GM12878 (cell line): ENCODE data around the gene DLD. TPM values are rescaled to one million over a fixed set of nuclear protein-coding genes. Genes with fewer than 3 reads are reported as not detected.

Experiments
- ATAC-seq: fragments of 200-7000 bp; cut with Tn5 transposase; 3 replicates; pipeline ENCODE4 v1.9.1; 2020; ENCODE audit warnings: mild to moderate bottlenecking, moderate library complexity
- BruUV-seq: library from RNA; stranded (reverse); fragments of 400-500 nt; replicated peaks from 2 replicates; lab custom pipeline; 2021; lab: Mats Ljungman, UMichigan
- CTCF ChIA-PET: fragments of 300-600 bp; sonication (Branson Sonifier 250); formaldehyde crosslinking; extraction: SDS; loops from one replicate; lab custom pipeline; 2021; ENCODE audit warnings: inconsistent platforms; lab: Yijun Ruan, JAX
- POLR2A ChIA-PET: fragments of 350-600 bp; formaldehyde crosslinking; extraction: SDS; loops from one replicate; lab custom pipeline; 2021; ENCODE audit warnings: inconsistent platforms; lab: Charles Lee
- RAD21 ChIA-PET: fragments of 300-600 bp; sonication (Branson Sonifier 250); formaldehyde crosslinking; loops from one replicate; lab custom pipeline; 2023; ENCODE audit warnings: antibody characterized with exemption; ENCODE audit not compliant: unreplicated experiment; lab: Charles Lee
- SMC1A ChIA-PET: fragments of 300-600 bp; sonication (Branson Sonifier 250); formaldehyde crosslinking; loops from one replicate; lab custom pipeline; 2023; ENCODE audit not compliant: unreplicated experiment, uncharacterized antibody; lab: Charles Lee
- DNase-seq: peaks from one replicate; pipeline ENCODE4 v3.0.0-alpha.2; 2011; ENCODE audit warnings: low read depth, low spot score
- FAIRE-seq: peaks from 3 replicates; lab custom pipeline; 2011; peaks lifted over from hg19 to GRCh38; lab: Jason Lieb, UNC
- H2AFZ ChIP-seq: 2 replicates; pipeline ENCODE4 v1.6.0; 2011; ENCODE audit warnings: low read depth, low read length, control low read depth; ENCODE audit not compliant: control insufficient read depth
- H3K27ac ChIP-seq: 2 replicates; pipeline ENCODE4 v1.5.1; 2011; ENCODE audit warnings: control low read depth; ENCODE audit not compliant: control insufficient read depth, insufficient read depth
- H3K27me3 ChIP-seq, 2 experiments: replicated peaks in 1 of 2; 2 replicates each; pipeline versions ENCODE4 v1.6.0 to v1.6.1; 2011; ENCODE audit warnings: low read length in 1 of 2; ENCODE audit not compliant: control insufficient read depth in 2 of 2, insufficient read depth in 2 of 2
- H3K36me3 ChIP-seq, 2 experiments: 2 replicates each; pipeline ENCODE4 v1.5.1; 2011; ENCODE audit warnings: low read length in 1 of 2; ENCODE audit not compliant: control insufficient read depth in 2 of 2, insufficient read depth in 2 of 2
- H3K4me1 ChIP-seq: 2 replicates; pipeline ENCODE4 v1.6.1; 2011; ENCODE audit warnings: mild to moderate bottlenecking, low read length, moderate library complexity, mixed read lengths; ENCODE audit not compliant: control insufficient read depth, insufficient read depth
- H3K4me2 ChIP-seq: 2 replicates; pipeline ENCODE4 v1.6.0; 2011; ENCODE audit warnings: control low read depth; ENCODE audit not compliant: control insufficient read depth, insufficient read depth
- H3K4me3 ChIP-seq: fragments of 200-600 bp; sonication (generic); 2 replicates; pipeline ENCODE4 v1.5.1; 2016
- H3K79me2 ChIP-seq: 2 replicates; pipeline ENCODE4 v1.6.0; 2011; ENCODE audit warnings: low read length; ENCODE audit not compliant: control insufficient read depth, insufficient read depth
- H3K9ac ChIP-seq: 2 replicates; pipeline ENCODE4 v1.8.0; 2011; ENCODE audit warnings: low read length, control low read depth, mixed read lengths; ENCODE audit not compliant: control insufficient read depth, insufficient read depth
- H3K9me3 ChIP-seq: replicated peaks from 3 replicates; pipeline ENCODE4 v1.5.1; 2011; ENCODE audit warnings: mild to moderate bottlenecking, low read length; ENCODE audit not compliant: control insufficient read depth, insufficient read depth
- H4K20me1 ChIP-seq: 2 replicates; pipeline ENCODE4 v1.6.0; 2011; ENCODE audit not compliant: control insufficient read depth, insufficient read depth
- CREM ChIP-seq: IDR thresholded peaks from 2 replicates; pipeline ENCODE4 v1.6.1; 2014; ENCODE audit warnings: antibody characterized with exemption, low read depth
- DPF2 ChIP-seq: fragments of 450-650 bp; IDR thresholded peaks from 2 replicates; pipeline ENCODE4 v1.6.1; 2017; ENCODE audit warnings: mild to moderate bottlenecking
- JUND ChIP-seq: IDR thresholded peaks from 2 replicates; pipeline ENCODE4 v1.6.1; 2012; ENCODE audit warnings: low read depth, mild to moderate bottlenecking, low read length, improper control_type of control experiment, moderate library complexity
- NFYA ChIP-seq: IDR thresholded peaks from 2 replicates; pipeline ENCODE4 v1.6.1; 2011; ENCODE audit warnings: low read depth, mild to moderate bottlenecking, low read length, improper control_type of control experiment, borderline replicate concordance
- NRF1 ChIP-seq: conservative IDR thresholded peaks from 2 replicates; pipeline ENCODE4 v1.6.1; 2011; ENCODE audit warnings: mild to moderate bottlenecking, low read depth, low read length, improper control_type of control experiment
- PAX5 ChIP-seq: IDR thresholded peaks from 2 replicates; pipeline ENCODE4 v1.6.1; 2011; ENCODE audit warnings: low read depth, low read length, borderline replicate concordance
- POU2F2 ChIP-seq: IDR thresholded peaks from 3 replicates; pipeline ENCODE4 v1.6.1; 2011; ENCODE audit warnings: low read depth, mild to moderate bottlenecking, low read length, borderline replicate concordance
- SIX5 ChIP-seq: IDR thresholded peaks from 2 replicates; pipeline ENCODE4 v1.6.1; 2011; ENCODE audit warnings: mild to moderate bottlenecking, low read depth, low read length, moderate library complexity; ENCODE audit not compliant: severe bottlenecking
- TCF7 ChIP-seq: IDR thresholded peaks from 2 replicates; pipeline ENCODE4 v1.6.1; 2014; ENCODE audit warnings: antibody characterized with exemption, borderline replicate concordance
- ZNF274 ChIP-seq: IDR thresholded peaks from one replicate; pipeline ENCODE4 v1.8.0; 2011; ENCODE audit not compliant: insufficient read length, insufficient read depth
- WGBS: methylation state at CpG from one replicate; pipeline ENCODE4 v1.1.6; 2016; ENCODE audit warnings: low lambda C conversion rate; ENCODE audit not compliant: insufficient replicate concordance, insufficient coverage; ENCODE audit errors: missing lambda C conversion rate; 5-methylcytosine and 5-hydroxymethylcytosine counted together
- in situ Hi-C: fragments of 300-500 bp; cut with MboI; formaldehyde crosslinking; loops from 9 replicates; pipeline ENCODE4 v1.14.3; 2018; ENCODE audit warnings: mixed read lengths
- intact Hi-C: fragments of 100-400 bp; cut with micrococcal nuclease; formaldehyde crosslinking; loops from one replicate; pipeline ENCODE4 v1.14.2; 2022; ENCODE audit not compliant: unreplicated experiment
- polyA plus RNA-seq, 11 experiments: library from polyadenylated mRNA; depleted of rRNA in 4 of 11; unstranded in 6 of 11; stranded (reverse) in 5 of 11; fragments of >200 nt; fragmentation: Nextera tagmentation in 4 of 11; fragmentation: Illumina TruSeq in 1 of 11; extraction: Ambion mirVana in 4 of 11; extraction: Trizol in 1 of 11; gene quantifications; 1 replicate in 1 of 11; 2 replicates in 10 of 11; pipeline versions ENCODE4 v1.2.1 to v1.2.3, GENCODE V29; 2011 to 2016; ENCODE audit warnings: inconsistent platforms in 2 of 11, missing spikeins in 2 of 11, low read depth in 1 of 11
- total RNA-seq, 4 experiments: library from RNA; depleted of rRNA in 3 of 4; stranded (reverse); fragments of >200 nt in 3 of 4; fragmentation: Illumina TruSeq in 1 of 4; extraction: Trizol in 1 of 4; gene quantifications; 2 replicates each; pipeline versions ENCODE4 v1.2.1 to v1.2.3, GENCODE V29; 2013 to 2021
- TF ChIP-seq, protein P1 (sequence below): fragments of 450-650 bp; formaldehyde crosslinking; IDR thresholded peaks from 2 replicates; pipeline ENCODE4 v1.5.0; 2022; ENCODE audit warnings: mild to moderate bottlenecking, missing genetic modification characterization
- TF ChIP-seq, protein P2 (sequence below): IDR thresholded peaks from 2 replicates; pipeline ENCODE4 v1.6.1; 2012; ENCODE audit warnings: low read depth, low read length, improper control_type of control experiment

The DLD gene
- total and polyA plus RNA-seq, 10 of the 15 experiments (the other 5 are each of a cell fraction or from before 2014, with no cell fraction given): 62.7 to 314 (median 161) TPM

DNA sequence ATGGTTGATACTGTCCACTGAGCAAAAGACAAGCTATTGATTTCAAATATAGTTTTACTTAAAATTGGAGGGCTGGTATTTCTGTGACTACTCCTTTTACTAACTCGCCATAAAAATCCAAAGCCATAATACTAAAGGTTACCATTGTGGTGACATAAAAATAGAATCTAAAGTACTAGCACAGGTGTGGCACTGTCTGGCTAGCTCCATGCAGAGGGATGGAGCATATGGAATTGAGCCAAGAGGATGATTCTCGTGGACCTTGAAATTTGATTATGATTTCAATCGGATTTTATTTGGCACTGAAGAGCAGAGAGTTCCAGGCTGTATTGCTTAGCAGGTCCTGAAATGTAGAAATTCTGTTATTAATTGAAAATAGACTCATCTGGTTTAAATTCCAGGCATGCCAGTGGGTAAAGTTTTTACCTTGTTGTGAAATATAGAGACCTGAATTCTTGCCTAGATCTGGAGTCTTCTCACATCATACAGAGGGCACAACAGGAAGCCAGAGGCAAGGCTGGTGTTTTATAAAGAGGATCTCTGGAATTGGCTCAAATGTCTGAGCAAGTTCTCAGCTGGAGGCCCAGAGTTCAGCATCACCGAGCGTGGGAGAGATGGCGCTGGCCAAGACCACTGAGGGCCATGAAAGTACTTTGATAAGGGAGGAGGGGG lies 29.9 kb upstream of the DLD start:
- SMC1A ChIA-PET: no interaction called here
- ATAC-seq (no peak), DNase-seq (no peak), FAIRE-seq (no peak)
- POLR2A ChIA-PET: no interaction called here
- intact Hi-C loops (no loop called here), in situ Hi-C loops (no loop called here)
- no TSS peak for BruUV-seq
- TF ChIP-seq, protein P1, sequence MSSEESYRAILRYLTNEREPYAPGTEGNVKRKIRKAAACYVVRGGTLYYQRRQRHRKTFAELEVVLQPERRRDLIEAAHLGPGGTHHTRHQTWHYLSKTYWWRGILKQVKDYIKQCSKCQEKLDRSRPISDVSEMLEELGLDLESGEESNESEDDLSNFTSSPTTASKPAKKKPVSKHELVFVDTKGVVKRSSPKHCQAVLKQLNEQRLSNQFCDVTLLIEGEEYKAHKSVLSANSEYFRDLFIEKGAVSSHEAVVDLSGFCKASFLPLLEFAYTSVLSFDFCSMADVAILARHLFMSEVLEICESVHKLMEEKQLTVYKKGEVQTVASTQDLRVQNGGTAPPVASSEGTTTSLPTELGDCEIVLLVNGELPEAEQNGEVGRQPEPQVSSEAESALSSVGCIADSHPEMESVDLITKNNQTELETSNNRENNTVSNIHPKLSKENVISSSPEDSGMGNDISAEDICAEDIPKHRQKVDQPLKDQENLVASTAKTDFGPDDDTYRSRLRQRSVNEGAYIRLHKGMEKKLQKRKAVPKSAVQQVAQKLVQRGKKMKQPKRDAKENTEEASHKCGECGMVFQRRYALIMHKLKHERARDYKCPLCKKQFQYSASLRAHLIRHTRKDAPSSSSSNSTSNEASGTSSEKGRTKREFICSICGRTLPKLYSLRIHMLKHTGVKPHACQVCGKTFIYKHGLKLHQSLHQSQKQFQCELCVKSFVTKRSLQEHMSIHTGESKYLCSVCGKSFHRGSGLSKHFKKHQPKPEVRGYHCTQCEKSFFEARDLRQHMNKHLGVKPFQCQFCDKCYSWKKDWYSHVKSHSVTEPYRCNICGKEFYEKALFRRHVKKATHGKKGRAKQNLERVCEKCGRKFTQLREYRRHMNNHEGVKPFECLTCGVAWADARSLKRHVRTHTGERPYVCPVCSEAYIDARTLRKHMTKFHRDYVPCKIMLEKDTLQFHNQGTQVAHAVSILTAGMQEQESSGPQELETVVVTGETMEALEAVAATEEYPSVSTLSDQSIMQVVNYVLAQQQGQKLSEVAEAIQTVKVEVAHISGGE (CRISPR knock-in tag): no peak
- TF ChIP-seq DPF2: no peak
- no peak for TF ChIP-seq PAX5
- no peak for TF ChIP-seq JUND
- TF ChIP-seq SIX5: no peak
- TF ChIP-seq POU2F2: no peak
- TF ChIP-seq, protein P2, sequence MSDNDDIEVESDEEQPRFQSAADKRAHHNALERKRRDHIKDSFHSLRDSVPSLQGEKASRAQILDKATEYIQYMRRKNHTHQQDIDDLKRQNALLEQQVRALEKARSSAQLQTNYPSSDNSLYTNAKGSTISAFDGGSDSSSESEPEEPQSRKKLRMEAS: no peak
- no peak for TF ChIP-seq ZNF274
- TF ChIP-seq NRF1: no peak
- no peak for TF ChIP-seq CREM
- no peak for TF ChIP-seq NFYA
- TF ChIP-seq TCF7: no peak
- no peaks in the 10 kb centered on the region for H3K4me1 ChIP-seq
- H4K20me1 ChIP-seq: no peaks in the 10 kb centered on the region
- H3K79me2 ChIP-seq: no peaks in the 10 kb centered on the region
- no peak overlapping the region for H3K27ac ChIP-seq
- no peak overlapping the region for H3K4me3 ChIP-seq
- WGBS: 27% methylated on average over 6 of the region's 6 CpGs
- H3K9me3 ChIP-seq: no peaks in the 10 kb centered on the region
- peaks cover 0 to 3% of the 10 kb centered on the region in 2 experiments; a peak in 1 of 4 replicates for H3K27me3 ChIP-seq
- H3K9ac ChIP-seq: no peak overlapping the region
- no peak overlapping the region for H2AFZ ChIP-seq
- RAD21 ChIA-PET: no interaction called here
- CTCF ChIA-PET: interaction anchor here (1.6 kb wide), 1 partner anchor 14 kb away, joined by 12 read pairs; no protein-coding TSS in a partner anchor
- no peaks in the 10 kb centered on the region for H3K36me3 ChIP-seq
- no peak overlapping the region for H3K4me2 ChIP-seq
